ENCODE data around the gene QPCTL. TPM values are rescaled to one million over a fixed set of nuclear protein-coding genes. Genes with fewer than 3 reads are reported as not detected.

QPCTL gene
- total RNA-seq, 1 donor from 2014 or later: 7.7 TPM

Other genes with a start within 250 kb of the QPCTL start
- gene FOSB, start 224.7 kb upstream of the QPCTL start, total RNA-seq: 0.65 and 23.4 TPM in 2 replicates
- gene RTN2, start 195.6 kb upstream of the QPCTL start, total RNA-seq: 5.0 and 5.6 TPM in 2 replicates
- 1.3 TPM in 1 of 2 replicates, not detected in the other for gene PPM1N, start 194.2 kb upstream of the QPCTL start, total RNA-seq
- gene VASP, start 185.2 kb upstream of the QPCTL start, total RNA-seq: 32.9 and 49.0 TPM in 2 replicates
- gene OPA3, start 107.9 kb upstream of the QPCTL start, total RNA-seq: 3.1 and 5.4 TPM in 2 replicates
- gene GPR4, start 90.5 kb upstream of the QPCTL start, total RNA-seq: 1.1 and 1.6 TPM in 2 replicates
- 8.9 and 15.1 TPM in 2 replicates for gene EML2, start 53.3 kb upstream of the QPCTL start, total RNA-seq
- gene GIPR, start 24.4 kb upstream of the QPCTL start, total RNA-seq: under 0.01 TPM in 2 replicates
- 331 and 391 TPM in 2 replicates for gene SNRPD2, start 713 bp upstream of the QPCTL start, total RNA-seq
- 3.5 and 4.4 TPM in 2 replicates for gene FBXO46, start 38.2 kb downstream of the QPCTL start, total RNA-seq
- gene MEIOSIN, start 40.8 kb downstream of the QPCTL start, total RNA-seq: not detected in 2 replicates
- gene SIX5, start 76.6 kb downstream of the QPCTL start, total RNA-seq: 3.3 and 5.0 TPM in 2 replicates
- gene DMPK, start 89.8 kb downstream of the QPCTL start, total RNA-seq: 4.4 and 7.7 TPM in 2 replicates
- 11.6 and 19.4 TPM in 2 replicates for gene DMWD, start 100.2 kb downstream of the QPCTL start, total RNA-seq
- under 0.01 TPM in 2 replicates for gene RSPH6A, start 122.6 kb downstream of the QPCTL start, total RNA-seq
- gene SYMPK, start 170.5 kb downstream of the QPCTL start, total RNA-seq: 18.1 and 21.4 TPM in 2 replicates
- gene FOXA3, start 171.7 kb downstream of the QPCTL start, total RNA-seq: under 0.01 TPM in 2 replicates
- gene IRF2BP1, start 193.5 kb downstream of the QPCTL start, total RNA-seq: 13.1 and 20.0 TPM in 2 replicates
- gene MYPOP, start 209.9 kb downstream of the QPCTL start, total RNA-seq: 0.87 and 1.2 TPM in 2 replicates
- gene NANOS2, start 222.1 kb downstream of the QPCTL start, total RNA-seq: not detected in 2 replicates